HG03039 (cell line): ENCODE data around the gene ZNF764.

ENCODE experiments used
- ATAC-seq: cut with Tn5 transposase; IDR thresholded peaks from one replicate; pipeline ENCODE4 v1.9.1; 2021; ENCODE audit warnings: mild to moderate bottlenecking, moderate library complexity; ENCODE audit not compliant: unreplicated experiment

The ZNF764 gene

GRCh38 chr16:30570636-30571444 lies 12.7 kb upstream of the ZNF764 start:
- ATAC-seq = peak; percentile 3

GRCh38 chr16:30569746-30570635 lies 11.8 kb upstream of the ZNF764 start:
- no peak for ATAC-seq

DNA sequence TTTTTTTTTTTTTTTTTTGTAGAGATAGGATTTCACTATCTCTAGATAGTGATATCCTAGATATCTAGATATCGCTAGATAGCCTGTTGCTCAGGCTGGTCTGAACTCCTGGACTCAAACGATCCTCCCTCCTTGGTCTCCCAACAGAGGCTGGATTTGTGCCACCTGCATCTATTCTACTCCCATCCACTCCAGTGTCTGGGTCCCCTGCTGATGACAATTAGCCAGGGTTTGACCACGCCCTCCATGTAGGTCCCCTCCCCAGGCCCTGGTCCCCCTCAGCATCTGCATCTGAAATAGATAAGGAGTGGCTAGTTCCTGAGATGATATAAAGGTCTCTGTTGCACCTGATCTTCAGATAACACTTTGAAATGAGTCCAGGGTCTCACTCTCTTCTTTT lies 11.1 kb upstream of the ZNF764 start:
- ATAC-seq = no peak

GRCh38 chr16:30567991-30568638 lies 9.9 kb upstream of the ZNF764 start:
- no peak for ATAC-seq

GRCh38 chr16:30567160-30567990 lies 9.2 kb upstream of the ZNF764 start:
- ATAC-seq = no peak

DNA sequence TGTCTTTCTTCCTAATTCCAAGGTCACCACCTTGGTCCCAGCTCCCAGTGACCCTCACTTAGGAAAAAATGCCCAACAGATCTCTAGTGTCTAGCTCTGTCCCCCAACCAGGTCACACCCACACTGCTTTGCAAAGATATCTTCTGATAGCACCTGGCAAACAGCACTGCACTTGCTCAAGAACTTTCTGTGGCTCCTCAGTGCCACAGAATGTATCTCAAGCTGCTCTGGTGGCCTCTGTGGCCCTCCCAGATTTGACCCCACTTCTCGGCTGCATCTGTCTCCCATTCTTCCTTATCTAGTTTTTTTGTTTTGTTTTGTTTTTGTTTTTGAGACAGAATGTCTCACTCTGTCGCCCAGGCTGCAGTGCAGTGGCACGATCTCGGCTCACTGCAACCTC lies 8.4 kb upstream of the ZNF764 start:
- ATAC-seq = no peak

GRCh38 chr16:30565984-30566383 lies 7.8 kb upstream of the ZNF764 start:
- no peak for ATAC-seq

GRCh38 chr16:30565526-30565925 lies 7.4 kb upstream of the ZNF764 start:
- ATAC-seq = no peak

- no peak for ATAC-seq
Observed at GRCh38 chr16:30562021-30562420, 3.8 kb upstream of the ZNF764 start.

DNA sequence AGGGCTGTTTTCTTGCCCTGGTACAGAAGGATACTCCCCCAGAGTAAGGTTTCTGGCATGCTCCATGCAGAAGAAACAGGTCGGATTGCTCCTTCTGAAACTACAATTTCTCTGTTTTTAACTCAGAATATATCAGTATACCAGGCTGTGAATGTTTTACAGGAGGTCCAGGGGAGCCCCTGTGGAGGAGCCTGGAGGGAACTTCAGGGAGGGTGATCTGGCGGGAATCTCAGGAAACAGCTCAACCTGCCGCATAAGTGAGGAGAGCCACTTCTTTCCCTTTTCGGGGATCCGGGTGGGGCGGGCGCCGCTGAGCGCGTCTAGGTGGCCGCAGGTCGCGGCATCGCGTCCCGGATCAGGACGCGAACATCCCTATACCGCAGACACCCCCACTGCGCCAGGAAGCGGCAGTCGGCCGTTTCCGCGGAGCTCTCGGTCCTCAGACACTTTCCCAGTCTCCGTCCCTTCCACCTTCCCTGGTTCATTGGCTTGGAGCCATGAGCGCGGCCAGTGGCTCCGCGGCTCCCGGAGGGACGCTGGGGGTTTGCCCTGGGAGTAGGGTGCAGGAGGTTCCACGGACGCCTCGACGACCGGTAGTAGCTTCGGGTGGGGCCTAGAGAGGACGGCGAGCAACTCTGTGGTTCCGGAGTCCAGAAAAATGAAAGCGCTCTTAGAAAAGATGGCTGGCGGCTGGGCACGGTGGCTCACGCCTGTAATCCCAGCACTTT lies 3.1 kb upstream of the ZNF764 start:
- ATAC-seq = no peak

DNA sequence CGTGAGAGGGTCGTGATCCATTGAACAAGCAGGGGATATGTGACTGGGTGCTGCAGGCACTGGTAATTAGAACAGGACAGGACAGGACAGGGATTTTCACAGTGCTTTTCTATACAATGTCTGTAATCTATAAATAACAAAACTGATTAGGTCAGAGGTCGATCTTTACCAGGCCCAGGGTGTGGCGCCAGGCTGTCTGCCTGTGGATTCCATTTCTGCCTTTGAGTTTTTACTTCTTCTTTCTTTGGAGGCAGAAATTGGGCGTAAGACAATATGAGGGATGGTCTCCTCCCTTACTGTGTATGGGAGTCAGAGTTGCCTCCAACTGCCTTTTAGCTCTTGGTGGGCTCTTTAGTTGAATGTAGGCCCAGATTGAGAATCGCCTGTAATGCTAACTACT lies 1.5 kb upstream of the ZNF764 start:
- no peak for ATAC-seq

- no peak for ATAC-seq
Observed at GRCh38 chr16:30558789-30559377, 709 bp upstream of the ZNF764 start.

DNA sequence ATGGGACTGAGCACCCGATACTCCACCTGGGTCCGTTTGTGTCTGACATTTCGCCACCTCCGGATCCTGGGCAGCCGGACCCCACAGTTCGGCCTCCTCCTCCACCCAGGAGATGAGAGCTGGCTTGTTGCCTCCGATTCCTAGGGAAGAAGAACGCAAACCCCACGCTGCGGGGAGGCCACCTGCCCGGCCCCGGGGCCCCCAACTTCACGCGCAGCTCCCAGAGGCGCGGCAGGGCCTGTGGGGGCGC lies 542 bp downstream of the ZNF764 start:
- peak; percentile 2 for ATAC-seq

DNA sequence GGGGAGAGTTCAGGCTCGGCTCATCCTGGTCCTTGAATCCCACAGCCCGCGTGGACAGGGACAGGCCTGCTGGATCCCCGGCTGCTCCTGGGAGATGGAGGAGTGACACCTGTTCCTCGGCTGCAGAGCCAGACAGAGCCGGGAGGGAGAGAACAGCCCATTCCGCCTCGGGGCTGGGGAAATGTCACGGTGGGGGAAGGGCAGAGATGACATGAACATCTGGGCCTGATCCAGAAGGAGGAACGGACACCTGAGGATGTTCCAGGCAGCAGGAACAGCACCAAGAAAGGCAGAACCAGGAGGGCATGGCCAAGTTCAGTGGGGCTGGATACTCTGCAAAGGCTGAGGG lies 2.1 kb downstream of the ZNF764 start:
- ATAC-seq = no peak

GRCh38 chr16:30555315-30556124 lies 2.7 kb downstream of the ZNF764 start:
- ATAC-seq = no peak

GRCh38 chr16:30554557-30555314 lies 3.4 kb downstream of the ZNF764 start:
- no peak for ATAC-seq

- no peak for ATAC-seq
Observed at GRCh38 chr16:30553393-30553899, 4.7 kb downstream of the ZNF764 start.

DNA sequence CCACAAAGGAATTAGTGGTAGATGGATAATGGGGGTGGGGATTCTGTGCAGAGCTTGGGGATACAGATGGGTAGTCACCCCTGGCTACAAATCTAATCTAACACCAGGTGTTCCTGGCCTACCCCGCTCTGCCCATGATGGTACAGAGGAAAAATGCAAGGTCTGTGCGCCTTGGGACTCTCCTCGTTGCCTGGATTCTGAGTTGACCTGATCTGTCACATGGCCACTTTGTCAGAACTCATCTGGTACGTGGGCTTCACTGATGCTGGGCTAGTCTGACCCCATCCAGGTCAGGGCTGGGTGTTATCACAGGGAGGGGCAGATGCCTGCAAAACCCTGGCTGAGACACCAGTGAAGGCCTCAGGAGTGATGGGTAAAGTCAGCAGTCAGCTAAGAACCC lies 5.2 kb downstream of the ZNF764 start:
- ATAC-seq = no peak
